Measurements from ENCODE around the gene ZNF19. TPM values are rescaled to one million over a fixed set of nuclear protein-coding genes. Genes with fewer than 3 reads are reported as not detected.
A peak's percentile ranks its signal among the peaks of the same experiment; 100 is the strongest.

ZNF19 gene
- total RNA-seq, 1 donor from 2014 or later, result 6.7 TPM

DNA sequence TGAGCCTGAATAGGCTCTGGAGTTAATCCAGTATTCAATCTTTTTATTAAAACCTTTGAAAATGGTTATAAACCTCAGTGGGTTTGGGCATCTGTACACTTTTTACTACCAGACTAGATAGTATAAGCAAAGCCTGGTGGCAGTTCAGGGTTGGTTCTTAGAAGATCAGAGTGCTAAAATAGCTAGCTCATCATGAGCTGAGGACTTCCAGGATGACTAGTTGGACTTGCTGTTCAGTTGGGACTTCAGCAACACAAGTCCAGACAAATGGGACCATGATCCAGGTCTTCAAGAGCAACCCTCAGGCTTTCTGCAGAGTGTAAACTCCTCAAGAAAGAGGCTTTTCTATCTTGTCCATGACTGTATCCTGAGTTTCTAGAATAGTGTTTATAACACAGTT is 1.2 kb upstream of the ZNF19 start:
- no peak for DNase-seq (ENCODE audit: low spot score)

- peak; percentile 91 for DNase-seq (ENCODE audit: low spot score)
Observed at GRCh38 chr16:71484006-71484893, 4.9 kb downstream of the ZNF19 start.

DNA sequence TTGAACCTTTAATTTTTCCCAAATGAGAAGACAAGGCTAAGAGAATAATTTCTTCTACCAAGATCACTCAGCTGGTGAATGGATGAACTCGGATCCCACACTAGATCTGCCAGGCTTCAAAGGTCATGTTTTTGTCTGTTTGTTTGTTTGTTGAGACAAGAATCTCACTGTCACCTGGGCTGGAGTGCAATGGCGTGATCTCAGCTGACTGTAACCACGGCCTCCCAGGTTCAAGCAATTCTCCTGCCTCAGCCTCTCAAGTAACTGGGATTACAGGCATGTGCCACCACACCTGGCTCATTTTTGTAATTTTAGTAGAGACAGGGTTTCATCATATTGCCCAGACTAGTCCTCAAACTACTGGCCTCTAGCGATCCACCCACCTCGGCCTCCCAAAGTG is 6.6 kb downstream of the ZNF19 start:
- no peak for DNase-seq (ENCODE audit: low spot score)

GRCh38 chr16:71480956-71481355 is 8.2 kb downstream of the ZNF19 start:
- DNase-seq (ENCODE audit: low spot score), result no peak

- DNase-seq (ENCODE audit: low spot score), result no peak
Observed at GRCh38 chr16:71479420-71479819, 9.7 kb downstream of the ZNF19 start.

GRCh38 chr16:71476457-71477124 is 12.5 kb downstream of the ZNF19 start:
- no peak for DNase-seq (ENCODE audit: low spot score)

- DNase-seq (ENCODE audit: low spot score), result no peak
Observed at GRCh38 chr16:71474864-71475263, 14.3 kb downstream of the ZNF19 start.

- no peak for DNase-seq (ENCODE audit: low spot score)
Observed at GRCh38 chr16:71473891-71474290, 15.2 kb downstream of the ZNF19 start.

GRCh38 chr16:71472931-71473330 is 16.2 kb downstream of the ZNF19 start:
- DNase-seq (ENCODE audit: low spot score), result no peak

GRCh38 chr16:71472051-71472450 is 17.1 kb downstream of the ZNF19 start:
- DNase-seq (ENCODE audit: low spot score), result no peak

DNA sequence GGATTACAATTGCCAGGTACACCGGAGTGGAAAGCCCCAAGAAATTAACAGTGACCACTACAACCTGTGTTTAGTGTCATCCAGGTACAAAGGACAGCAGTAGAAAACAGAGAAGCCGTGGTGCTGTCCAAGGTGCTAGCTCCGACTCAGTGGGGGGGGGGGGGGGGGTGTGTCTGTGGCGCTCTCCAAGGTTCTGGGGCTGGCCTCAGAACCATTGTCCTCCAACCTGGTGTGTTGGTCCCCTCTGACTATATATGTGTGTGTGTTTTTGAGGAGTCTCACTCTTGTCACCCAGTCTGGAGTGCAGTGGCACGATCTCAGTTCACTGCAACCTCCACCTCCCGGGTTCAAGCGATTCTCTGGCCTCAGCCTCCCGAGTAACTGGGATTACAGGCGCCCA is 21.3 kb downstream of the ZNF19 start:
- no peak for DNase-seq (ENCODE audit: low spot score)

- no peak for DNase-seq (ENCODE audit: low spot score)
Observed at GRCh38 chr16:71464231-71464630, 24.9 kb downstream of the ZNF19 start.

DNA sequence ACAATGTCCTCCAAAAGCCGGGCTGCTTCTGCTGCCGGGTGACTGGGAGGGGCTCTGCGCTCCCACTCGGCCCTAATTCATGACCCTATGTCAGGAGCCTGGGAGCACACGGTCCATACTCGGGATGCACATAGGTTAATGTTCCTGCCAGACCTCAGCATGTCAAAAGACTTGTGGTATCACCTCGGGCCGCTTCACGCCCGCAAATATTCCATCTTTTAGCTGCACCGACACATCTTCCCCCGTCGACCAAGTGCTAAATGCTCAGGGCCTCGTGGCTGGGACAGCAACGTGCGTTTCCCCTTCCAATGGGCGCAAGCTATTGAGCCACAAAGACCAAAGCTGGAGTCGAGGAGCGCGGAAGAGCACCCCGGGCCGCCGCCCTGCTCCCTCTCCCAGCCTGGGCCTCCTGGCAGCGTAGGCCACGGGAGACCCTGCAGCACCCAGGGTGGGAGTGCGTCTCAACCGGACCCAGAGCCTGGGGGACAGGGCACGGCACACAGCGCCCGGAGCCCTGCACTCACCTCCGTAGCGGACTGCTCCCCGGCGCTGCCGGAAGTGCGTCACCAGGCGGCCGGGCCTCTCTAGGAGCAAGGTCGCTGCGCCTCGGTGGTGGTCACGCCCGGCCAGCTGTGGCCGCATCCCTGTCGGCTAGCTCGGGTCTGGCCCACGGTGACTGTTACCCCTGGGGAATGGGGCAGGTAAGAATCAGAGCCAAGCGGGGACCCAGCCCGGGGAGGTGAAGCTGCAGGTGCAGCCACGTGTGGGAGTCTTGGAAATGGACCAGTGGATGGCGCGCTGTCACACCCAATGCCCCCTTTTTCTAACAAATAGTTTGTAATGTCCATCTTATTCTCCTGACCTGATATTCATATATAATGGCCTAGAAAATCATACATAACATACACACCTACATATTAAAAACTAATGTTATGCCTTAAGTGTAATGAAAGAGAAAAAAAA is 27.2 kb downstream of the ZNF19 start, which contains the start of gene ZNF23:
ZNF23 (minus strand) TSS at position 562 of the 963 bp plus-strand sequence. CDS start 5,451 bp downstream, outside the sequence.
- DNase-seq (ENCODE audit: low spot score), result peak; percentile 96

DNA sequence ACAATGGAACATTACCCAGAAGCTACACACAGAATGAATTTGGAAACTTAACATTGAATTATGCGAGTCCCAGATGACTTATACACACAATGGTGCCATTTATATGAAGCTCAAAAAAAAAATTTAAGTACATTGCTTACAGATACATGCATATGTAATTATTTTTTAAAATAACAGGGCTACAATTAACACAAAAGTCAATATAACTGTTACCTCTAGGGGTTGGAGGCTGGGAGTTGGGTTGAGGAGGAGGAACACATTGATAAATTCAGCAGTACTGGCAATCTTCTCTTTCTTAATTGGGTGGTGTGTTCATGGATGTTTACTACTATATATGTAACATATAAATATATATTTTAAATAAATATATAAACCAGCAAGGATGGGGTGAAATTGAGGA is 28.2 kb downstream of the ZNF19 start:
- no peak for DNase-seq (ENCODE audit: low spot score)

GRCh38 chr16:71460236-71460635 is 28.9 kb downstream of the ZNF19 start:
- no peak for DNase-seq (ENCODE audit: low spot score)

DNA sequence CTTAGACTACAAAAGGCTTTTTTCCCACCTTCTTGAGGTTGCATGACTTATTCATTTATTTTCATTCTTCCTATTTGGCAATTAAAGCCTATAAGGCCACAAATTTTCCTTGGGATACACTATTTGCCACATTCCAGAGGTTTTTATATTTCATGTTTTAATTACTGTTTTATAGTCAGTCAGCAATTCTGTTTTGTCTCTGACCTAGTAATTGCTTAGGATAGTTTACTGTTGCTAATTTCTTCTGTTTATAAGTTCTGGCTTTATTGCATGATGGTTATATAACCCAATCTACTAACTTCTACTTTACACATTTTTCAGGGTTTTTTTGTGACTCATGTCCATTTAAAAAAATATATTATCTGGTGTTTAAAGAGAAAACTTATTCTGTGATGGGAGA is 29.6 kb downstream of the ZNF19 start:
- no peak for DNase-seq (ENCODE audit: low spot score)

DNA sequence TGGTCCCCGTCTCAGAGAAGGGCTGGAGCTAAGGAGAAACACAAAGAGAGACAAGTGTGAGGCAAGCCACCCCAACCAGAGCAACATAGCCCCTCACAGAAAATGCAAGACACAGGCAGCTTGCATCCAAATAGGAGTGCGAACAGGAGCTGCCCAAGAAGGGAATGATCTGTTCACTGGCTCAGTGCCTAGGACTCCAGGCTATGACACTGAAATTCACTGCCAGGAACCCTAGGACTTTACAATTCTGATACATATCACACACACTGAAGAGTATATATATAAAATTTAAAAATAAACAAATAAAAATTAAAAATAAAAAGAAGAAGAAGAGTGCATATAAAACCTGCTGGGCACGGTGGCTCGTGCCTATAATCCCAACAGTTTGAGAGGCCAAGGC is 32.3 kb downstream of the ZNF19 start:
- no peak for DNase-seq (ENCODE audit: low spot score)

DNA sequence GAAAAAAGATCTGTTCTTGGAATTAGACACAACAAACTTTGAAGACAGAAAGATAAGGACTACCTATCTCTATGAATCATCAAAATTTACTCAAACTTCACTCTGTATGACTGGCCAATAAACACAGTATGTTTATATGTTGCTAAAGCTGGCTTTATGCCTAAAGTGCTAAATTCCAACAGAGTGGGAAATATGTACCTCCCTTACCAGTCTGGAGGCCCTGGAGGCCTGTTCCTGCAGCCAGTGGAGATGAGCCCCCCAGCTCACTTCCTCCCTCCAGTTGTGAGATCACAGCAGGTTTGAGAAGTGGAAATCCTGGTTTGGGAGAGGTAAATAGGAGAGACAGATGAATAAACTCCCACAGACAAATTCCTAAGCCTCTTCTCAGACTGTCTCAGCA is 36.1 kb downstream of the ZNF19 start:
- DNase-seq (ENCODE audit: low spot score), result no peak

- DNase-seq (ENCODE audit: low spot score), result no peak
Observed at GRCh38 chr16:71449020-71449419, 40.1 kb downstream of the ZNF19 start.

GRCh38 chr16:71448274-71448866 is 40.8 kb downstream of the ZNF19 start:
- DNase-seq (ENCODE audit: low spot score), result no peak

GRCh38 chr16:71443714-71444113 is 45.4 kb downstream of the ZNF19 start:
- DNase-seq (ENCODE audit: low spot score), result no peak
